Right cardiac atrium (tissue), 5 donors: ENCODE measurements around the gene DNASE1. TPM values are rescaled to one million over a fixed set of nuclear protein-coding genes. Genes with fewer than 3 reads are reported as not detected.
A peak's percentile ranks its signal among the peaks of the same experiment; 100 is the strongest.

Experiments
- ATAC-seq, 2 donors: fragments of 200-7000 bp; cut with Tn5 transposase; one replicate each; pipeline versions ENCODE4 v1.8.0 to v1.9.1; 2020; ENCODE audit warnings: moderate library complexity in 2 of 2, mild to moderate bottlenecking in 1 of 2
- DNase-seq, 3 donors: peaks; one replicate each; pipeline ENCODE4 v3.0.0-alpha.2; 2020
- H3K27ac ChIP-seq: one replicate; pipeline ENCODE4 v1.5.1; 2013; ENCODE audit warnings: mild to moderate bottlenecking, low read length, control low read depth, moderate library complexity
- H3K27me3 ChIP-seq: one replicate; pipeline ENCODE4 v1.6.1; 2013; ENCODE audit not compliant: control insufficient read depth, insufficient read depth
- H3K4me1 ChIP-seq: one replicate; pipeline ENCODE4 v1.6.1; 2013; ENCODE audit warnings: low read length; ENCODE audit not compliant: control insufficient read depth, insufficient read depth
- H3K4me3 ChIP-seq: one replicate; pipeline ENCODE4 v1.5.1; 2013; ENCODE audit warnings: low read length, control low read depth
- H3K9me3 ChIP-seq: one replicate; pipeline ENCODE4 v1.6.1; 2013; ENCODE audit warnings: low read length; ENCODE audit not compliant: control insufficient read depth
- WGBS: extraction: QIAGEN DNeasy Blood & Tissue Kit; methylation state at CpG from one replicate; pipeline ENCODE4 v1.1.7; 2013; 5-methylcytosine and 5-hydroxymethylcytosine counted together
- intact Hi-C, 4 donors: fragments of 100-400 bp; cut with DNase I; formaldehyde crosslinking; loops; one replicate each; pipeline versions ENCODE4 v1.11.0 to v1.14.0; 2022 to 2023
- polyA plus RNA-seq: library from polyadenylated mRNA; stranded (reverse); fragments of 200-250 nt; gene quantifications from one replicate; pipeline ENCODE4 v1.2.3, GENCODE V29; 2013
- total RNA-seq, 4 donors: library from RNA; stranded (reverse); fragmentation: NEBNext Ultra II Directional; extraction: Animal tissue kit (Norgen Biotek cat#: 25700); gene quantifications; one replicate each; pipeline ENCODE4 v1.2.1, GENCODE V29; 2021
- donor health status: healthy with polysubstance abuse.
- donor health status: DM: no; HTN: yes; CAD: no.
- donor health status: DM: no; HTN: no; CAD: no.
- donor health status: DM: no; HTN: yes; CAD: no; lungs with severe emphysema.
- donor health status: DM: yes; HTN: yes; CAD: no.

DNASE1 gene
- total and polyA plus RNA-seq, 5 donors, result 3.4 to 10.7 (median 7.2) TPM

DNA sequence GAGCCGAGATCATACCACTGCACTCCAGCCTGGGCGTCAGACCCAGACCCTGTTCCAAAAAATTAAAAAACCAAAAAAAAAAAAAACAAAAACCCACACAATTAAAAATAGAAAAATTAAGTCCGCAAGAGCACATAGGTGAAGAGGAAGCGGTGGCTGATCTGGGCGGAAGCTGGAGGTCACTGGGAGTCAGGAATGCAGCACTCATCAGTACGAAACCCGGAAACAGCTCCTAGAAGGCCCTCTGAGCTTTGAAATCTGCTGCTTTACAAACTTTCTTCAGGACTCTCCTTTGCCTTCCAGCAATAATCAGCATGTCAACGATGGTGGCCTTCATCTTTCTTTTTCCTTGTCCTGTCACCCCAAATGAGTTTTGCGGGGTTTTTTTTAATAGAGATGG lies 33.3 kb downstream of the DNASE1 start:
- intact Hi-C loops, result loop anchor here in 1 of 4 donors (10.0 kb wide), 1 partner anchor 67 kb away; no protein-coding TSS in a partner anchor
- 76% methylated on average over 9 of the region's 9 CpGs for WGBS

DNA sequence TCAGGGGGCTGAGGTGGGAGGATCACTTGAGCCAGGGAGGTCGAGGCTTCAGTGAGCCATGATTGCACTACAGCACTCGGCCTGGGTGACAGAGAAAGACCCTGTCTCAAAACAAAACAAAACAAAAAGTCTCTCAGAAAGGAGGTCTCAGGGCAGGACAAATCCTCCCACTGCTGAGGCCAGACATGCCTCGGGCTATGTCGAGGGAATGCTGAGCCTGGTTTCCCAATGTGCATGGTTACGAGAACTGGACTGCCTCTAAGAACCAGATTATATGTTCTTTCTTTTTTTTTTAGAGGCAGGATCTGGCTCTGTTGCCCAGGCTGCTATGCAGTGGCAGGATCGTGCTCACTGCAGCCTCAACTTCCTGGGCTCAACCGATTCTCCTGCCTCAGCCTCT lies 35.2 kb downstream of the DNASE1 start:
- ATAC-seq (no peak), DNase-seq (peak in 1 of 3 donors; percentile 7)
- 95% methylated on average over 7 of the region's 7 CpGs for WGBS
- intact Hi-C loops, result loop anchor here in 3 of 4 donors (5.0 to 10.0 kb wide), 2 partner anchors 65 to 188 kb away; no protein-coding TSS in a partner anchor
- Histone ChIP-seq H3K4me3 (no peak overlapping the region), H3K27ac (no peak overlapping the region), H3K27me3 (no peaks in the 10 kb centered on the region), H3K4me1 (peaks cover 2% of the 10 kb centered on the region), H3K9me3 (no peaks in the 10 kb centered on the region)

More for the DNA sequence above, 33.3 kb downstream of the DNASE1 start:
- H3K9me3 ChIP-seq, result no peaks in the 10 kb centered on the region
- H3K27ac ChIP-seq, result no peak overlapping the region
- H3K4me1 ChIP-seq, result peaks cover 2% of the 10 kb centered on the region
- ATAC-seq, result no peak
- H3K27me3 ChIP-seq, result no peaks in the 10 kb centered on the region
- no peak overlapping the region for H3K4me3 ChIP-seq
- DNase-seq, result no peak

DNA sequence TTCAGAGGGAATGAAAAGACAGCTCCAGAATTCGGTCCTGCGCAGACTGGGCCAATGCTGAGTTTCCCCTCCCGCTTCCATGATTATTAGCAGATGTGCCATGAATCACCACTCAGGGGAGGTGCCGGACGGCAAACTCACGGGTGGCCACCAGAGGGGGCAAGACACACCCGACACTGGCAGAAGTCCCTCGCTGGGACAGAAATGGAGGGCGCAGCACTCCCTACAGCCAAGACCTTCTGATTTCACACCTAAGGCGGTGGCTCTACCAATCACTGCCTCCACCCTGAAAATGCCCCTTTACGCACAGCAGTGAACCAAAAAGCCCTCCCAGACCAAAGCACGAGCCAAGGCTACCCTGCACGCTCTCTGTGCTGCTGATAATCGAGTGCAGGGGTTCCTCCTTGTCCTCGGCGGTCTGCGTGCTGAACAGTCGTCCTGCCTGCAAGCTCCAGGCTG lies 36.0 kb downstream of the DNASE1 start:
- WGBS, result 8% methylated on average over 18 of the region's 18 CpGs
- peak overlapping the region; percentile 13 for H3K27ac ChIP-seq
- peak overlapping the region; percentile 7 for H3K4me3 ChIP-seq
- peak; percentile 94 to 95 for ATAC-seq
- H3K27me3 ChIP-seq, result no peaks in the 10 kb centered on the region
- DNase-seq, result peak; percentile 92 to 96 (median 96)
- H3K4me1 ChIP-seq, result peaks cover 2% of the 10 kb centered on the region
- H3K9me3 ChIP-seq, result no peaks in the 10 kb centered on the region
- intact Hi-C loops, result loop anchor here in 3 of 4 donors (5.0 kb wide), 1 partner anchor 187 kb away; no protein-coding TSS in a partner anchor

DNA sequence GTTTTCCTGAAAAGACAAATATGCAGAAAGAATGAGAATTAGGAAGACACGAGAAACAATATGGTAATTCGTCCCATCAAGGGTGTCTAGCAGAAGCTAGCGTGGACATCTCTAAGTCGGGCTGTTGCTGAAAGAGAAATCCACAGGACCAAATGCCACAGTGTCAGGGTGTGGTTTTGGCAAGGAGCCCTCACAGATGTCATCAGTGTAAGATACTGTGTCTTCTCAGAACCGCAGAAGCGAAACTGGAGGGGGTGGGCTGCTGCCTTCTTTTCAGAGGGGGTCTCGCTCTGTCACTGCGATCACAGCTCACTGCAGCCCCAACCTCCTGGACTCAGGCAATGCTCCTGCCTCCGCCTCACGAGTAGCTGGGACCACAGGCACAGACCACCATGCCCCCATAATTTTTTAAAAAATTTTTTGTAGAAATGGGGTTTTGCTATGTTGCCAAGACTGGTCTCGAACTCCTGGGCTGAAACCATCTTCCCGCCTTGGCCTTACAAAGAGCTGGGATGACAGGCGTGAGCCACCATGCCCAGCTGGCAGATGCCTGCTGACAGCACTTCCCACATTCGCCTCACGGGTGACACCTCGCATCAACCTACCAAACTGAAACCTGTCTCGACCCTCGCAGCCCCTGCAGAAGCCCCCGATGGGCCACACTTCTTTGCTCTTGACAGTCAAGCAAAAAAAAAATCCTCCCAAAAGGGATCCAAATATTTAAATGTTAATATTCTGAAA lies 36.7 kb downstream of the DNASE1 start:
- 76% methylated on average over 19 of the region's 19 CpGs for whole genome bisulfite sequencing
- peaks cover 2% of the 10 kb centered on the region for H3K4me1 ChIP-seq
- no peaks in the 10 kb centered on the region for H3K27me3 ChIP-seq
- ATAC-seq, result peak; percentile 14 to 21
- H3K4me3 ChIP-seq, result no peak overlapping the region
- no peaks in the 10 kb centered on the region for H3K9me3 ChIP-seq
- peak in 2 of 3 donors; percentile 33 to 43 for DNase-seq
- peak overlapping the region; percentile 13 for H3K27ac ChIP-seq
- intact Hi-C loops, result loop anchor here in 3 of 4 donors (5.0 kb wide), 1 partner anchor 186 kb away; no protein-coding TSS in a partner anchor

DNA sequence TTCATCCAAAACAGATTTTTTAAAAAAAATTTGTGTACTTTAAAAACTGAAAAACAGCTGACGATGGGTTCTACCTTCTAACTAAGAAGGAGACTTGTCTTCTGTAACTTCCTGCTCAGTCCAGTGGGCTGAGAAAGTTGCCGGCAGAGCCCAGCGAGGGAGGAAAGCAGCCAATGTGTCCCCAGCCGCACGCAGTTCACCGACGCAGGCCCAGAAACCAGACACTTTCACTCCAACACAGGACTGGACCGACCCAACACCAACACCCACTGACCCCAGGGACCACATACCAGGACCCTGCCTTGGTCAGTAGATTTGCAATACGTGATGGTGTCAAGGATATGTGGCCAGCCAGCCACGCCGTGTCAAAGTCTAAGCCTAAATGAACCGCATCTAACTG lies 37.3 kb downstream of the DNASE1 start:
- ATAC-seq, result peak in 1 of 2 donors; percentile 20

DNA sequence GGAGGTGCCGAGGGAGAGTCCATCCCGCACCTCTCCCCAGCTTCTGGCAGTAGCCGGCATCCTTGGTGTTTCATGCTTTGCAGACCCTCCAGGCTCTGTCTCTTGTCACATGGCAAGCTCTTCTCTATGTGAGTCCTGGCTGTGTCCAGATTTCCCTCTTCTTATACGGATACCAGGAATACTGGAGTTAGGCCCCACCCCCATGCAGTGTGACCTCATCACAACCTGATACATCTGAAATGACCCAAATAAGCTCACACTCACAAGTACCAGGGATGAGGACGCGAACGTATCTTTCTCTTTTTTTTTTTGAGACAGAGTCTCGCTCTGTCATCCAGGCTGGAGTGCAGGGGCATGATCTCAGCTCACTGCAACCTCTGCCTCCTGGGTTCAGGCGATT lies 39.6 kb downstream of the DNASE1 start:
- ATAC-seq, result no peak
- no peak overlapping the region for H3K27ac ChIP-seq
- no peak overlapping the region for H3K4me3 ChIP-seq
- whole genome bisulfite sequencing, result 88% methylated on average over 9 of the region's 9 CpGs
- H3K4me1 ChIP-seq, result peaks cover 2% of the 10 kb centered on the region
- no peaks in the 10 kb centered on the region for H3K9me3 ChIP-seq
- DNase-seq, result no peak
- intact Hi-C loops, result loop anchor here in 3 of 4 donors (5.0 kb wide), 1 partner anchor 183 kb away; no protein-coding TSS in a partner anchor
- no peaks in the 10 kb centered on the region for H3K27me3 ChIP-seq

More for the DNA sequence above, 37.3 kb downstream of the DNASE1 start:
- no peaks in the 10 kb centered on the region for H3K27me3 ChIP-seq
- intact Hi-C loops, result loop anchor here in 3 of 4 donors (5.0 kb wide), 1 partner anchor 186 kb away; no protein-coding TSS in a partner anchor
- DNase-seq, result peak in 2 of 3 donors; percentile 30 to 64
- H3K27ac ChIP-seq, result no peak overlapping the region
- WGBS, result 80% methylated on average over 12 of the region's 12 CpGs
- no peaks in the 10 kb centered on the region for H3K9me3 ChIP-seq
- peaks cover 2% of the 10 kb centered on the region for H3K4me1 ChIP-seq
- no peak overlapping the region for H3K4me3 ChIP-seq

DNA sequence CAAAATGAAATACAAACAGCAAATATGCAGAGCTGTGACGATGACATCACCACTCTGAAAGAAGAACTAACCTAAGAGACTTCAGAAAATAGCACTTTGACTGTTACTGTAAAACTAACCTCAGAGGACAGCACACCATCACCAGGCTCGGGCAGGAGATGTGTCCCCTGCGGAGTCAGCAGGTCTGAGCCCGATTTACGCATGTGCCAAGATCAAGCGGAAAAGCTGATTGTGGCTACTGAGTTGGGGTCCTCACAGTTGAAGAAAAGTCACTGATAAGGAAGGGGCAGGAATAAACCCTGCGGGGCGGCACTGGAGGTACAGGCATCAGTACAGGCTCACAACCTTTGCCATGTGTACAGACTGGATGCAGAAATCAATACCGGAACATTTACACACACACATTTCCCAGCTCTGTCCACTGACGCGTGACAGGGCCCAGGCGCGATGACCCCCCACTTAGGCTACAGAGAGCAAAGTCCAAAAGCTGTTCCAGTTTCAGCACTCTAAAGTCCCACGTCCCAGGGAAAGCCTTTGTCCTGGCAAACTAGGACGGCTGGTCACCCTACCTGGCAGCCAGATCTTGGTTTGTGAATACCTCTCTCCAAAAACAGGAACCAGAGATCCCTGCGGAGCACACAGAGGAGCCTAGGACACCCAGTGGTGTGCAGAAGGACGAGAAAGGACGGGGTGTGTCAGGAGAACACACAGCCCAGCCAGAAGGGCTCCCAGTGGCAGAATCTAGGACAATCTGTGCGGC lies 41.3 kb downstream of the DNASE1 start:
- no peaks in the 10 kb centered on the region for H3K9me3 ChIP-seq
- H3K4me1 ChIP-seq, result peaks cover 2% of the 10 kb centered on the region
- H3K27me3 ChIP-seq, result no peaks in the 10 kb centered on the region
- peak; percentile 38 to 45 for ATAC-seq
- intact Hi-C loops, result no loop called here
- no peak overlapping the region for H3K27ac ChIP-seq
- no peak for DNase-seq
- WGBS, result 75% methylated on average over 19 of the region's 19 CpGs
- no peak overlapping the region for H3K4me3 ChIP-seq

DNA sequence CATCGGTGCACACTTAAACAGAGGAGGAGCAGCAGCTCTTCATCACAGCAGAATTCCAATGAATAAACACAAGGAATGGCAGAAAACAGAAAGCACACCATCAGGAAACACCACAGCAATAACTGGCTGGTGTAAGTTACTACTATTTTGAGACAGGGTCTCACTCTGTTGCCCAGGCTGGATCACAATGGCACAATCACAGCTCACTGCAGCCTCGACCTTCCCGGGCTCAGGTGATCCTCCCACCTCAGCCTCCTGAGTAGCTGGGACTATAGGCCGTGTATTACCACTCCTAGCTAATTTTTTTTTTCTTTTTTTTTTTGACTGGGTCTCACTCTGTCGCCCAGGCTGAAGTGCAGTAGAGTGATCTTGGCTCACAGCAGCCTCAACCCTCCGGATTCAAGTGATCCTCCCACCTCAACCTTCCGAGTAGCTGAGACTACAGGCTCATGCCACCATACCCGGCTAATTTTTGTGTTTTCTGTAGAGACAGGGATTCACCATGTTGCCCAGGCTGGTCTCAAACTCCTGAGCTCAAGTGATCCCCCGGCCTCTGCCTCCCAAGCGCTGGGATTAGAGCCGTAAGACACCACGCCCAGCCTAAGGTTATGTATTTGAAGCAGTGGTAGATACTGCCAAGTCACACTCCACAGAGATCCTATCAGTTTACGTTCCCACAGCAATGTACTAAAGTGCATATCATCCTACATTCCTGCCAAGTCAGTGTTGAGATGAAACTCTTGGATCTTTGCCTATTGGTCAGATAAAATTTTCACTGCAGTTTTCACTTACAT lies 42.1 kb downstream of the DNASE1 start:
- intact Hi-C loops, result no loop called here
- H3K27ac ChIP-seq, result no peak overlapping the region
- no peak overlapping the region for H3K4me3 ChIP-seq
- no peaks in the 10 kb centered on the region for H3K27me3 ChIP-seq
- DNase-seq (no peak), ATAC-seq (peak; percentile 81)
- WGBS, result 65% methylated on average over 13 of the region's 13 CpGs
- no peaks in the 10 kb centered on the region for H3K4me1 ChIP-seq
- H3K9me3 ChIP-seq, result no peaks in the 10 kb centered on the region

DNA sequence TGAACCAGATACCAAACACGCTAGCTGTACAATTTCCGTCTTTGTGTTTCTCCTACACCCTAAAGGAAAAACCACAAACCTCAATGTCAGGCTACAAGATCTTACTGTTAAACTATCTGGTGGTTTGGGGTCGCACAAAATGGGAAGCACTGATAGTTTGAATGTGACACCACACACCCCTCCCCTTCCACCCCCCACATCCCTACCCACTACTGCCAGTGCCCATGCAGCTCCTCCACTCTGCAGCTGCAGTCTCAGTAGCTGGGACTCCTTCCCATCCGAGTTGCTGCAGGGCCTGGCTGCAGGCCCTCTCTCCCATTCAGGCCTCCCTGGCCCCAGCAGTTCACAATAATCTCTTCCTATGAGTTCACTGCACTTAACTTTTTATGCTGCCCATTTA lies 44.5 kb downstream of the DNASE1 start:
- DNase-seq, result no peak
- intact Hi-C loops, result no loop called here
- no peak overlapping the region for H3K27ac ChIP-seq

DNA sequence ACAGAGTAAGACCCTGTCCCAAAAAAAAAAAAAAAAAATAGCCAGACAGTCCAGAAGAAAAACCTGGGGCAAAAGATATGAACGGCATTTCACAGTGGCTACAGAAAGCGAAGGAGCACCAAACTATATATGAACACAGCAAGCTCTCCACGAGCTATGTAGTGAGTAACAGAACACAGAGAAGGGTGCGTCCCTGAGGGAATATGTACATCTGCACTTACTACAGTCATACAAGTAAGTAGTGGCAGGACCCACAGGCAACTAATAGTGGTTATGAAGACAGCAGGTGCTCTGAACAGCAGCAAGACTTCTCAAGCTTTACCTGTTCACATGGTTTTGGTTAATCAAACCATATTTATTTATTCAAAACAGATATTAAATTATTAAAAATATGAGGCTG lies 47.0 kb downstream of the DNASE1 start:
- DNase-seq, result no peak
- Histone ChIP-seq H3K4me3 (no peak overlapping the region), H3K4me1 (no peaks in the 10 kb centered on the region), H3K9me3 (no peaks in the 10 kb centered on the region), H3K27ac (no peak overlapping the region), H3K27me3 (no peaks in the 10 kb centered on the region)
- WGBS, result 83% methylated on average over 4 of the region's 4 CpGs
- no peak for ATAC-seq
- intact Hi-C loops, result no loop called here

More for the DNA sequence above, 44.5 kb downstream of the DNASE1 start:
- no peaks in the 10 kb centered on the region for H3K4me1 ChIP-seq
- WGBS, result 70% methylated on average over 4 of the region's 4 CpGs
- H3K9me3 ChIP-seq, result no peaks in the 10 kb centered on the region
- no peak for ATAC-seq
- H3K27me3 ChIP-seq, result no peaks in the 10 kb centered on the region
- H3K4me3 ChIP-seq, result no peak overlapping the region
